NOMO-1 treated with DMSO at 0.1 percent for 48 hours (cell line): ENCODE measurements around the gene SAP30L.

ENCODE experiments used
- DNase-seq: peaks from one replicate; lab custom pipeline; 2025; ENCODE audit not compliant: unreplicated experiment; lab: John Stamatoyannopoulos, UW

Gene SAP30L

DNA sequence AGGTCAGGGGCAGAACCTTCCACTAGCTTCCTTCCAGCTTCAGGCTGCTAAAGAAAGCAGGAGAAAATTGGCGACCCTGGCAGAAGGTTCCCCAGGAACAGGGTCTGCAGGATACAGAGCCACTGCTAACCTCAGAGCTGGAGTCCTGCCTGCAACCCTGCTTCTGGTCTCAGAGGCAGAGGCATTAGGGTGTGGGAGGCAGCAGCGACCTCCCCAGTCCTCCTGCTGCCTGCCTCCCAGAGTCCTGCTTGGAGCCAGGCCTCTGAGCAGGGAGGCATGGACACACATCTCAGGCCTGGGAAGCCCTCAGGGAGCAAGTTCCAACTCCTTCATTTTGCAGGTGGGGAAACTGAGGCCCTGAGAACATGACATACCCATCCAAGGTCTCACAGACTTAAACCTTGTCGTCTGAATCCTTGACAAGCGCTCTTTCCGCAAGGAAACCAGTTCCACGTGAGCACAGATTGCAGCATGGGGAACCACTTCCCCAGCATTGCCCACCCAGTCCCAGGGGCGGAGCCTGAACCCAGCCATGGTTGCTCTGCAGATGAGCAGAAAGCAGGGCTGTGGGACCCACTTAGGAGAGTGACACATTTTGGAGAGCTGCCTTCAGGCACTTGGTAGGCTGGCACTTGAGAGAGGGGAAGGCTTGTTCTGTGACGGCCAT, 60.4 kb downstream of the SAP30L start:
- DNase-seq = no peak

DNA sequence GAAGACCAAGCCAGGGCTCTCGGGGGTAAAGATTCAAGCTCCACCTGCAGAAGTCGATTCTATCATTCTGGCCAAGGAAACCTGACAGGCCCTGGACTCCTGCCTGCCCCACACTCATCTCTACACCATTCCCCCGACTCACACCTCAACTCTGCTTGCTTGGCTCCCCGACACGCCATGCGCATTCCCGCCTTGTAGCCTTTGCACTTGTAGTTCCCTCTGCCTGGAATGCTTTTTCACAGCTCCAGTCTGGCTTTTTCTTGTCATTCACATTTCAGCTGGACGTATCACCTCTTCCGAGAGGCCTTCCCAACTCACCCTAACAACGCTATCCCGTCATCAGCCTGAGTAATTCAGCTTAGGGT, 60.9 kb downstream of the SAP30L start:
- no peak for DNase-seq

DNA sequence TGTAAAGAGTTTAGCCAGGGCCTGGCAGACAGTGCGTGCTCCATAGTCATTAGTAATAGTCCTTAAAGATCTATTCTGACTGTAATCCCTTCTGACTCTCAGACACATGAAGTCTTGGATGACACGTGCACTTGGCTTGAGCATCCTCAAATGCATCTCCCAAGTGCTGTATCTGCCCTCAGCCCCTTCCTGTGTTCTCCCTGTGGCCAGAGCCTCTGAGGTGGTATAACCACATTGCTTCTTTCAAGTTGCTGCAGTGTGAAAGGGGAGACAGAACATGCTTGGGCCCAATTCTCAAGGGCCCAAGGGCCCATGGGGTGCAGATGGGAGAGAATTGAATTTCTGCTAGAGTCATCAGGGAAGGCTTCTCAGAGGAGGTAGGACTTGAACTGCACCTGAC, 62.3 kb downstream of the SAP30L start:
- no peak for DNase-seq

DNA sequence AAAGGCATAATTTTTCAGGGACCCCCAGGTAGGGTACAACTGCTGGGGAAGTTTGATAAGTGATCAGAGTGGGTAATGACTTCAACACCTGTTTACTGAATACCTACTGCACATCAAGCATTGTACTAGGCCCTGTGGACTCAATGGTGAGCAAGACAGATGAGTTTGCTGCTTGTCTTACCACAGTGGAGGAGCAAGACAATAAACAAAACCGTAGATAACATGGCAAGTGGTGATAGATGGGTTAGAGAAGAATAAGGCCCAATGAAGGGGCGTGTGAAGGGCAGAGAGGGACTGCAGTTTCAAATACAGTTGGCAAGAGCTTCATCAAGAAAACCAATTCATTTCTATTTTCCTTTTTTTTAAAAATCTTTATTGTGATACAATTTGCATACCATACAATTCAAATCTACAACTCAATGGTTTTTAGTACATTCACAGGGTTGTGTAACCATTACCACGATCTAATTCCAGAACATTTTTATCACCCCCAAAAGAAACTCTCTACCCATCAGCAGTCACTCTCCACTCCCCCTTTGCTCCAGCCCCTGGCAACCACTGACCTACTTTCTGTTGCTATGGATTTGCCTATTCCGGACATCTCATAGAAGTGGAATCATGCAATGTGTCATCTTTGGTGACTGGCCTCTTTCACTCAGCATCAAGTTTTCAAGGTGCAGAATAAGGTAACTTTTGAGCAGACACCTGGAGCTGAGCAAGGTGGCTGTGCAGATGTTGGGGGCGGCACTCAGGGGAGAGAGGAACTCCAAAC, 64.2 kb downstream of the SAP30L start:
- DNase-seq = no peak
